ENCODE data around the gene MOGAT2.
A peak's percentile ranks its signal among the peaks of the same experiment; 100 is the strongest.
"Not testable (repeated sequence)": the region's sequence is repeated elsewhere in the genome, so short reads cannot be mapped to it uniquely, and the experiment has no call there.

MOGAT2 gene

GRCh38 chr11:75717608-75718418 is at the start of gene MOGAT2:
MOGAT2 (plus strand) TSS chr11:75717838; CDS start chr11:75717889, 51 bp downstream.
- Histone ChIP-seq H3K36me3 (replicated peaks) (no peaks in the 10 kb centered on the region), H3K4me1 (no peaks in the 10 kb centered on the region), H3K27me3 (ENCODE audit: low read depth) (no peaks in the 10 kb centered on the region), H3K4me3 (no peak within 1 kb of the TSS), H3K9me3 (no peaks in the 10 kb centered on the region)
- in situ Hi-C loops (cut with MboI; ENCODE audit: low sequenced_read_pairs) = loop anchor here (25.0 kb wide), 1 partner anchor 594 kb away; no protein-coding TSS in a partner anchor
- no peak for DNase-seq (ENCODE audit: low spot score in 2 of 2)

- in situ Hi-C loops (cut with MboI; ENCODE audit: low sequenced_read_pairs) = no loop called here
- H3K4me3 ChIP-seq = peak within 1 kb of the TSS; percentile 26
- H3K36me3 ChIP-seq (replicated peaks) = no peaks in the 10 kb centered on the region
- DNase-seq (ENCODE audit: low spot score in 2 of 2) = peak; percentile 39 to 70
- H3K9me3 ChIP-seq = no peaks in the 10 kb centered on the region
- peaks cover 34% of the 10 kb centered on the region for H3K27me3 ChIP-seq (ENCODE audit: low read depth)
- peaks cover 11% of the 10 kb centered on the region for H3K4me1 ChIP-seq
These were observed 49.0 kb upstream of the MOGAT2 start, which contains the start of gene MAP6 for GRCh38 chr11:75668451-75669297. MAP6 (minus strand) TSS chr11:75669038; CDS start chr11:75668369, 669 bp downstream.

GRCh38 chr11:75673977-75674582 is 43.6 kb upstream of the MOGAT2 start:
- Histone ChIP-seq H3K4me1 (no peaks in the 10 kb centered on the region), H3K9me3 (0 out of 2 replicates have a peak, but pooled peaks cover 3% of the 10 kb centered on the region), H3K36me3 (replicated peaks) (no peaks in the 10 kb centered on the region), H3K4me3 (no peak overlapping the region), H3K27me3 (ENCODE audit: low read depth) (peaks cover 33% of the 10 kb centered on the region)
- in situ Hi-C loops (cut with MboI; ENCODE audit: low sequenced_read_pairs) = no loop called here
- no peak for DNase-seq (ENCODE audit: low spot score in 2 of 2)

GRCh38 chr11:75677275-75677674 is 40.4 kb upstream of the MOGAT2 start:
- H3K27me3 ChIP-seq (ENCODE audit: low read depth) = peaks cover 15% of the 10 kb centered on the region; the same call in 1 of the 2 replicates
- H3K4me3 ChIP-seq = no peak overlapping the region
- in situ Hi-C loops (cut with MboI; ENCODE audit: low sequenced_read_pairs) = no loop called here
- no peak for DNase-seq (ENCODE audit: low spot score in 2 of 2)
- H3K4me1 ChIP-seq = no peaks in the 10 kb centered on the region
- H3K9me3 ChIP-seq = 0 out of 2 replicates have a peak, but pooled peaks cover 3% of the 10 kb centered on the region
- H3K36me3 ChIP-seq (replicated peaks) = no peaks in the 10 kb centered on the region

- peaks cover 15% of the 10 kb centered on the region; the same call in 1 of the 2 replicates for H3K27me3 ChIP-seq (ENCODE audit: low read depth)
- 0 out of 2 replicates have a peak, but pooled peaks cover 3% of the 10 kb centered on the region for H3K9me3 ChIP-seq
- H3K36me3 ChIP-seq (replicated peaks) = no peaks in the 10 kb centered on the region
- no peak for DNase-seq (ENCODE audit: low spot score in 2 of 2)
- in situ Hi-C loops (cut with MboI; ENCODE audit: low sequenced_read_pairs) = no loop called here
- no peaks in the 10 kb centered on the region for H3K4me1 ChIP-seq
- no peak overlapping the region for H3K4me3 ChIP-seq
These were observed 39.7 kb upstream of the MOGAT2 start for GRCh38 chr11:75677909-75678308.

- H3K27me3 ChIP-seq (ENCODE audit: low read depth) = peaks cover 20% of the 10 kb centered on the region; the same call in 1 of the 2 replicates
- DNase-seq (ENCODE audit: low spot score in 2 of 2) = no peak
- 0 out of 2 replicates have a peak, but pooled peaks cover 3% of the 10 kb centered on the region for H3K9me3 ChIP-seq
- no peaks in the 10 kb centered on the region for H3K36me3 ChIP-seq (replicated peaks)
- in situ Hi-C loops (cut with MboI; ENCODE audit: low sequenced_read_pairs) = no loop called here
- H3K4me3 ChIP-seq = no peak overlapping the region
- no peaks in the 10 kb centered on the region for H3K4me1 ChIP-seq
These were observed 38.9 kb upstream of the MOGAT2 start for GRCh38 chr11:75678620-75679259.

- H3K4me3 ChIP-seq = no peak overlapping the region
- in situ Hi-C loops (cut with MboI; ENCODE audit: low sequenced_read_pairs) = no loop called here
- 0 out of 2 replicates have a peak, but pooled peaks cover 5% of the 10 kb centered on the region for H3K9me3 ChIP-seq
- H3K4me1 ChIP-seq = no peaks in the 10 kb centered on the region
- no peak for DNase-seq (ENCODE audit: low spot score in 2 of 2)
- H3K27me3 ChIP-seq (ENCODE audit: low read depth) = peaks cover 26% of the 10 kb centered on the region
- no peaks in the 10 kb centered on the region for H3K36me3 ChIP-seq (replicated peaks)
These were observed 38.1 kb upstream of the MOGAT2 start for GRCh38 chr11:75679566-75679965.

- peaks cover 15% of the 10 kb centered on the region for H3K27me3 ChIP-seq (ENCODE audit: low read depth)
- H3K4me3 ChIP-seq; H3K9me3 ChIP-seq; H3K36me3 ChIP-seq (replicated peaks); in situ Hi-C loops (cut with MboI; ENCODE audit: low sequenced_read_pairs); DNase-seq (ENCODE audit: low spot score in 2 of 2); H3K4me1 ChIP-seq: not testable (repeated sequence)
These were observed 33.8 kb upstream of the MOGAT2 start for GRCh38 chr11:75683856-75684255.

- in situ Hi-C loops (cut with MboI; ENCODE audit: low sequenced_read_pairs) = no loop called here
- H3K4me3 ChIP-seq = no peak overlapping the region
- DNase-seq (ENCODE audit: low spot score in 2 of 2) = no peak
- peaks cover 4% of the 10 kb centered on the region; the same call in 1 of the 2 replicates for H3K27me3 ChIP-seq (ENCODE audit: low read depth)
- no peaks in the 10 kb centered on the region for H3K4me1 ChIP-seq
- peaks cover 3% of the 10 kb centered on the region; the same call in 1 of the 2 replicates for H3K9me3 ChIP-seq
- no peaks in the 10 kb centered on the region for H3K36me3 ChIP-seq (replicated peaks)
These were observed 27.6 kb upstream of the MOGAT2 start for GRCh38 chr11:75689863-75690609.

- no peak for DNase-seq (ENCODE audit: low spot score in 2 of 2)
- no peaks in the 10 kb centered on the region for H3K9me3 ChIP-seq
- peaks cover 4% of the 10 kb centered on the region; the same call in 1 of the 2 replicates for H3K27me3 ChIP-seq (ENCODE audit: low read depth)
- no peaks in the 10 kb centered on the region for H3K36me3 ChIP-seq (replicated peaks)
- H3K4me3 ChIP-seq = no peak overlapping the region
- in situ Hi-C loops (cut with MboI; ENCODE audit: low sequenced_read_pairs) = no loop called here
- H3K4me1 ChIP-seq = no peaks in the 10 kb centered on the region
These were observed 25.8 kb upstream of the MOGAT2 start for GRCh38 chr11:75691804-75692203.

GRCh38 chr11:75697906-75698581 is 19.6 kb upstream of the MOGAT2 start:
- no peaks in the 10 kb centered on the region for H3K9me3 ChIP-seq
- no peak overlapping the region for H3K4me3 ChIP-seq
- no peak for DNase-seq (ENCODE audit: low spot score in 2 of 2)
- H3K36me3 ChIP-seq (replicated peaks) = no peaks in the 10 kb centered on the region
- in situ Hi-C loops (cut with MboI; ENCODE audit: low sequenced_read_pairs) = no loop called here
- no peaks in the 10 kb centered on the region for H3K27me3 ChIP-seq (ENCODE audit: low read depth)
- no peaks in the 10 kb centered on the region for H3K4me1 ChIP-seq

- no peak for DNase-seq (ENCODE audit: low spot score in 2 of 2)
- Histone ChIP-seq H3K4me1 (no peaks in the 10 kb centered on the region), H3K9me3 (no peaks in the 10 kb centered on the region), H3K36me3 (replicated peaks) (no peaks in the 10 kb centered on the region), H3K27me3 (ENCODE audit: low read depth) (no peaks in the 10 kb centered on the region), H3K4me3 (no peak overlapping the region)
- in situ Hi-C loops (cut with MboI; ENCODE audit: low sequenced_read_pairs) = loop anchor here (25.0 kb wide), 1 partner anchor 611 kb away; no protein-coding TSS in a partner anchor
These were observed 16.7 kb upstream of the MOGAT2 start for GRCh38 chr11:75700940-75701339.
